Kidney epithelial cell (primary cell): ENCODE data around the gene RNF212. TPM values are rescaled to one million over a fixed set of nuclear protein-coding genes. Genes with fewer than 3 reads are reported as not detected.
"Not testable (repeated sequence)": the region's sequence is repeated elsewhere in the genome, so short reads cannot be mapped to it uniquely, and the experiment has no call there.

Source experiments
- DNase-seq: peaks from one replicate; pipeline ENCODE4 v3.0.0-alpha.2; 2010; ENCODE audit warnings: low read depth
- H3K27me3 ChIP-seq: 2 replicates; pipeline ENCODE4 v1.6.0; 2011; ENCODE audit warnings: low read length; ENCODE audit not compliant: control insufficient read depth, insufficient read depth
- H3K36me3 ChIP-seq: 2 replicates; pipeline ENCODE4 v1.5.1; 2011; ENCODE audit warnings: low read length; ENCODE audit not compliant: control insufficient read depth, insufficient read depth
- H3K4me3 ChIP-seq: 2 replicates; pipeline ENCODE4 v1.5.1; 2011; ENCODE audit warnings: low read depth, mild to moderate bottlenecking, control low read depth, low read length
- total RNA-seq: library from RNA; depleted of rRNA; stranded (reverse); fragments of >200 nt; gene quantifications from 2 replicates; pipeline ENCODE4 v1.2.3, GENCODE V29; 2015
- TF ChIP-seq, protein P1 (sequence below): IDR thresholded peaks from 2 replicates; pipeline ENCODE4 v1.5.1; 2011; ENCODE audit warnings: mild to moderate bottlenecking, moderate library complexity, low read length, control low read depth, inconsistent platforms; ENCODE audit not compliant: insufficient read depth, poor library complexity, severe bottlenecking

Gene RNF212
- total RNA-seq, 1 donor from 2014 or later = 5.2 TPM

GRCh38 chr4:1057403-1057745 lies 56.0 kb downstream of the RNF212 start:
- Histone ChIP-seq H3K4me3 (no peak overlapping the region), H3K36me3 (no peaks in the 10 kb centered on the region), H3K27me3 (peaks cover 75% of the 10 kb centered on the region)
- TF ChIP-seq, protein P1, sequence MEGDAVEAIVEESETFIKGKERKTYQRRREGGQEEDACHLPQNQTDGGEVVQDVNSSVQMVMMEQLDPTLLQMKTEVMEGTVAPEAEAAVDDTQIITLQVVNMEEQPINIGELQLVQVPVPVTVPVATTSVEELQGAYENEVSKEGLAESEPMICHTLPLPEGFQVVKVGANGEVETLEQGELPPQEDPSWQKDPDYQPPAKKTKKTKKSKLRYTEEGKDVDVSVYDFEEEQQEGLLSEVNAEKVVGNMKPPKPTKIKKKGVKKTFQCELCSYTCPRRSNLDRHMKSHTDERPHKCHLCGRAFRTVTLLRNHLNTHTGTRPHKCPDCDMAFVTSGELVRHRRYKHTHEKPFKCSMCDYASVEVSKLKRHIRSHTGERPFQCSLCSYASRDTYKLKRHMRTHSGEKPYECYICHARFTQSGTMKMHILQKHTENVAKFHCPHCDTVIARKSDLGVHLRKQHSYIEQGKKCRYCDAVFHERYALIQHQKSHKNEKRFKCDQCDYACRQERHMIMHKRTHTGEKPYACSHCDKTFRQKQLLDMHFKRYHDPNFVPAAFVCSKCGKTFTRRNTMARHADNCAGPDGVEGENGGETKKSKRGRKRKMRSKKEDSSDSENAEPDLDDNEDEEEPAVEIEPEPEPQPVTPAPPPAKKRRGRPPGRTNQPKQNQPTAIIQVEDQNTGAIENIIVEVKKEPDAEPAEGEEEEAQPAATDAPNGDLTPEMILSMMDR = no peak
- DNase-seq = no peak

- Histone ChIP-seq H3K36me3 (no peaks in the 10 kb centered on the region), H3K4me3 (no peak overlapping the region), H3K27me3 (peaks cover 81% of the 10 kb centered on the region)
- TF ChIP-seq, protein P1 = no peak
- no peak for DNase-seq
Measured at GRCh38 chr4:1056671-1057402, 56.5 kb downstream of the RNF212 start.

GRCh38 chr4:1055721-1056590 lies 57.4 kb downstream of the RNF212 start:
- Histone ChIP-seq H3K4me3 (no peak overlapping the region), H3K27me3 (peaks cover 80% of the 10 kb centered on the region), H3K36me3 (no peaks in the 10 kb centered on the region)
- no peak for DNase-seq
- TF ChIP-seq, protein P1 = no peak

DNA sequence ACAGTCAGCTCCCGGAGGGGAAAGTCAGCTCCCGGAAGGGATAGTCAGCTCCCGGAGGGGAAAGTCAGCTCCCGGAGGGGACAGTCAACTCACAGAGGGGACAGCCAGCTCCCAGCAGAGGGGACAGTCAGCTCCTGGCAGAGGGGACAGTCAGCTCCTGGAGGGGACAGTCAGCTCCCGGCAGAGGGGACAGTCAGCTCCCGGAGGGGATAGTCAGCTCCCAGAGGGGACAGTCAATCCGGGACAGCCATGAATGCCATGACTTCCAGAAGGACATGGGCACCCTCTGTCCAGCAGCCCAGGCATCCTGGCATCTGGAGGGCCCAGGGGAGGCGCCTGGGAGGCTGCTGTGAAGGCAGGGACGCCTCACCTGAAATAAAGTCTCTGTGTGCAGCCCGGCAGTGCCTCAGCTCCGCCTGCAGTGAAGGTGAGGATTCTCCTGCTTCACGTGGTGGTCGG lies 58.1 kb downstream of the RNF212 start:
- not testable (repeated sequence) for DNase-seq, H3K36me3 ChIP-seq, H3K4me3 ChIP-seq
- H3K27me3 ChIP-seq = peaks cover 77% of the 10 kb centered on the region

DNA sequence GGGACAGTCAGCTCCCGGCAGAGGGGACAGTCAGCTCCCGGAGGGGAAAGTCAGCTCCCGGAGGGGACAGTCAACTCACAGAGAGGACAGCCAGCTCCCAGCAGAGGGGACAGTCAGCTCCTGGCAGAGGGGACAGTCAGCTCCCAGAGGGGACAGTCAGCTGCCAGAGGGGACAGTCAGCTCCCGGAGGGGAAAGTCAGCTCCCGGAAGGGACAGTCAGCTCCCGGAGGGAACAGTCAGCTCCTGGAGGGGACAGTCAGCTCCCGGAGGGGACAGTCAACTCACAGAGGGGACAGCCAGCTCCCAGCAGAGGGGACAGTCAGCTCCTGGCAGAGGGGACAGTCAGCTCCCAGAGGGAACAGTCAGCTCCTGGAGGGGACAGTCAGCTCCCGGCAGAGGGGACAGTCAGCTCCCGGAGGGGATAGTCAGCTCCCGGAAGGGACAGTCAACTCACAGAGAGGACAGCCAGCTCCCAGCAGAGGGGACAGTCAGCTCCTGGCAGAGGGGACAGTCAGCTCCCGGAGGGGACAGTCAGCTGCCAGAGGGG lies 58.6 kb downstream of the RNF212 start:
- H3K27me3 ChIP-seq = peaks cover 76% of the 10 kb centered on the region
- not testable (repeated sequence) for H3K4me3 ChIP-seq, H3K36me3 ChIP-seq, DNase-seq

GRCh38 chr4:1053891-1054290 lies 59.5 kb downstream of the RNF212 start:
- not testable (repeated sequence) for DNase-seq, H3K4me3 ChIP-seq, H3K36me3 ChIP-seq
- peaks cover 71% of the 10 kb centered on the region for H3K27me3 ChIP-seq

DNA sequence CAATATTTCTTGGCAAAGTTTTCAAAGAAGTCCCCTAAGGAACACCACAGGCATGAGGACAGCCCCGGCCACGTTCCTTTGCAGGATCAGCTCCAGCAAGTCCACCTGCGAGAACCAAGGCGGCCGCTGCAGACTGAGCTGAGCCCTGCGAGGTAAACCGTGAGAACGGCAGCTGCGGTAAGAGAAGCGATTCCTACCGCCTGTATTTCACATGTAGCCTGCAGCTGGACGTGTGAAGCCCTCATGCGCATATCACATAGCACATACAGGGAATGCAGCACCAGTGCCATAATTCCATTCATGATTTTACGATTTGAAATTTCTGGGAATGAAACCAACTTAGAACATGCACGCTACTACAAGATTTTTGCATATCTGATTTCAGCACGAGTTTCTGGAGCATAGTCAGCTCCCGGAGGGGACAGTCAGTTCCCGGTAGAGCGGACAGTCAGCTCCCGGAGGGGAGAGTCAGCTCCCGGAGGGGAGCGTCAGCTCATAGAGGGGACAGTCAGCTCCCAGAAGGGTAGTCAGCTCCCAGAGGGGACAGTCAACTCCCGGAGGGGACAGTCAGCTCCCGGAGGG lies 60.2 kb downstream of the RNF212 start:
- H3K27me3 ChIP-seq = peaks cover 63% of the 10 kb centered on the region
- TF ChIP-seq, protein P1 = no peak
- no peaks in the 10 kb centered on the region for H3K36me3 ChIP-seq
- no peak for DNase-seq
- no peak overlapping the region for H3K4me3 ChIP-seq
